ENCODE measurements around the gene P2RY2. TPM values are rescaled to one million over a fixed set of nuclear protein-coding genes. Genes with fewer than 3 reads are reported as not detected.

The P2RY2 gene
- total RNA-seq, 1 donor from 2014 or later: not detected

DNA sequence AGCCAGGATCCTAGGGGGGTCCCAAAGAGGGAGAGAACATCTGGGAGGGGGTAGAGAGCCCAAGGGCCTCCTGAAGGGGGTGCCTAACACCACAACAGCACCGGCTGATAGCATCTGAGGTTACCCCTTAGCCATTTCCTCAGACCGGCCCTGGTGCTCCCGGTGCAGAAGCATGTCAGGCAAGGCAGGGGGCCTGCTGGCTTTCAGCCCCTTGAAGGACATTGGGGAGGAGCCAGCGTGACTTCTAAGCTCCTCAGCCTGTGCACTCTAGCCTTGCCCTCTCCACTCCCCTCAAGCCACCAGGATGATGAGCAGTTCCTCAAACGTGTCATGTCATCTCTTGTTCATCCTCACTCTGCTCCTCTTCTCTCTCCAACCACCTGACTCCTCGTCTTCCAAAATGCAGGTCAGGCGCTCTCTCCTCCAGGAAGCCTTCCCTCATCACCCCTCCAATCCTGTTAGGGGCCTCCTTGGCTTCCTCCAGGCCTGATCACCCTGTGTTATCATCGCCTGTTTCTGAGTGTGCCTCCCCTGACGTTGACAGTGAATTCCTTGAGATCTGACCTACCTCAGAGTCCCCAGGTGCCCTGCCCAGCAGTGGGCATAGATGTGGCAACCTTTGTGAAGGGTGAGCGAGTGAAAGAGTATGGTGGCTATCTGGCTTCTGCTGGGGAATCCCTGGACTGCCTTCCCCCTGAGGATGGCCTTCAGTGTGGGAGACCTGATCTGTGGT is 6.1 kb downstream of the P2RY2 start:
- H3K27me3 Mint-ChIP-seq (ENCODE audit: unreplicated experiment): peaks cover 14% of the 10 kb centered on the region
- H3K36me3 Mint-ChIP-seq (ENCODE audit: unreplicated experiment): no peaks in the 10 kb centered on the region
- TF ChIP-seq, protein P1, sequence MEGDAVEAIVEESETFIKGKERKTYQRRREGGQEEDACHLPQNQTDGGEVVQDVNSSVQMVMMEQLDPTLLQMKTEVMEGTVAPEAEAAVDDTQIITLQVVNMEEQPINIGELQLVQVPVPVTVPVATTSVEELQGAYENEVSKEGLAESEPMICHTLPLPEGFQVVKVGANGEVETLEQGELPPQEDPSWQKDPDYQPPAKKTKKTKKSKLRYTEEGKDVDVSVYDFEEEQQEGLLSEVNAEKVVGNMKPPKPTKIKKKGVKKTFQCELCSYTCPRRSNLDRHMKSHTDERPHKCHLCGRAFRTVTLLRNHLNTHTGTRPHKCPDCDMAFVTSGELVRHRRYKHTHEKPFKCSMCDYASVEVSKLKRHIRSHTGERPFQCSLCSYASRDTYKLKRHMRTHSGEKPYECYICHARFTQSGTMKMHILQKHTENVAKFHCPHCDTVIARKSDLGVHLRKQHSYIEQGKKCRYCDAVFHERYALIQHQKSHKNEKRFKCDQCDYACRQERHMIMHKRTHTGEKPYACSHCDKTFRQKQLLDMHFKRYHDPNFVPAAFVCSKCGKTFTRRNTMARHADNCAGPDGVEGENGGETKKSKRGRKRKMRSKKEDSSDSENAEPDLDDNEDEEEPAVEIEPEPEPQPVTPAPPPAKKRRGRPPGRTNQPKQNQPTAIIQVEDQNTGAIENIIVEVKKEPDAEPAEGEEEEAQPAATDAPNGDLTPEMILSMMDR (IDR thresholded peaks at IDR 0.05): no peak
- no peak overlapping the region for H3K4me3 Mint-ChIP-seq (ENCODE audit: unreplicated experiment)
- DNase-seq (ENCODE audit: extremely low spot score, unreplicated experiment): no peak
- no peaks in the 10 kb centered on the region for H3K9me3 Mint-ChIP-seq (ENCODE audit: unreplicated experiment)
- peaks cover under 1% of the 10 kb centered on the region for H3K4me1 Mint-ChIP-seq (ENCODE audit: unreplicated experiment)
- no peak overlapping the region for H3K27ac Mint-ChIP-seq (ENCODE audit: unreplicated experiment)

DNA sequence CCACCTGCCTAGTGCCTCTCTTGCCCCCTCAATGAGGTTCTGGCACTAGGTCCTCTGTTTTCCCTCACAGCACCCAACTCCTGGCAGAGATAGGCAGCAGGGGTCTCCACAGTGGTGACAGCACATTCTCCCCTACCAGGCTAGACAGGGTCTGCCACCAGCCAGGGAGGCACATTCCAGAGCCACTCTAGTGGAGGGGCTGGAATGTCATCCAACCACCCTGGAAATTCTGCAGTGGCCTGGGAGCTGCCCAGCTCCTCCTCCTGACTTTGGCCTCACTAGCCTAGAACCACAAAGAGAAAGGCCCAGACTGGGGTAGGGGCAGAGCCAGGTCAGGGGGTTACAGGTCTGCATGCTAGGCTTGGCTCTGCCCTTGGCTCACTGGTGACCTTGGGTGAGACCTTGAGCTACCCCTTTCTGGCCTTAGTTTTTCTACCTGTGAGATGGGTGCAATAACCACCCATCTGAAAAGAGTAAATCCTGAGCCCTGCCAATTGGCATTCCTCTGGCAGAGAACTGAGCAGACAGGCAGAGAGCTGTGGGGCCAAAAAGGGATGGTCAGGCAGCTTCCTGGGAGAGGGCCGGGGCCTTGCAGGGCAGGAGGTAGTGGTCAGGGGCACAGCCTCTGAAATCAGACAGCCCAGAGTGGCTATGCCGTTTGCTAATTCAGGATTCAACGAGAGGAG is 7.1 kb downstream of the P2RY2 start:
- TF ChIP-seq, protein P1 (IDR thresholded peaks at IDR 0.05): no peak
- H3K4me1 Mint-ChIP-seq (ENCODE audit: unreplicated experiment): no peaks in the 10 kb centered on the region
- no peaks in the 10 kb centered on the region for H3K9me3 Mint-ChIP-seq (ENCODE audit: unreplicated experiment)
- no peaks in the 10 kb centered on the region for H3K36me3 Mint-ChIP-seq (ENCODE audit: unreplicated experiment)
- DNase-seq (ENCODE audit: extremely low spot score, unreplicated experiment): no peak
- peaks cover 8% of the 10 kb centered on the region for H3K27me3 Mint-ChIP-seq (ENCODE audit: unreplicated experiment)
- no peak overlapping the region for H3K4me3 Mint-ChIP-seq (ENCODE audit: unreplicated experiment)
- no peak overlapping the region for H3K27ac Mint-ChIP-seq (ENCODE audit: unreplicated experiment)

DNA sequence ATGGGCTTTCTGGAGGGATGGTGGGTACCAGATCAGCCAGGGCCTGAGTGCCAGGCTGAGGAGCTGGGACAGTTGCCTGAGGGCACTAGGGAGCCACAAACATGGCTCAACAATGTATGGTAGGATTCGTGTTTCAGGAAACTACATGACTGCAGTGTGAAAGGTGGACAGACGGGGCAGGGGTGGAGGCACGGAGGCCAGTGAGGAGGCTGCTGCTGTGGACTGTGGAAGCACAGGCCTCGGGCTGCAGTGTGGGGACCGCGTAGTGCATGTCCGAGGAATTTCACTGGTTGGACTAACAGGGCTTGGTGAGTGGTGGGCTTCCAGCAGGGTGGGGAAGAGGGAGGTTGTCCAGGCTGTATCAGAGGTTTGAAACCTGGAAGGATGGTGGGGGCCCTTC is 7.8 kb downstream of the P2RY2 start:
- peaks cover 7% of the 10 kb centered on the region for H3K27me3 Mint-ChIP-seq (ENCODE audit: unreplicated experiment)
- TF ChIP-seq, protein P1 (IDR thresholded peaks at IDR 0.05): no peak
- no peaks in the 10 kb centered on the region for H3K36me3 Mint-ChIP-seq (ENCODE audit: unreplicated experiment)
- no peaks in the 10 kb centered on the region for H3K4me1 Mint-ChIP-seq (ENCODE audit: unreplicated experiment)
- no peak for DNase-seq (ENCODE audit: extremely low spot score, unreplicated experiment)
- H3K4me3 Mint-ChIP-seq (ENCODE audit: unreplicated experiment): no peak overlapping the region
- H3K27ac Mint-ChIP-seq (ENCODE audit: unreplicated experiment): no peak overlapping the region
- no peaks in the 10 kb centered on the region for H3K9me3 Mint-ChIP-seq (ENCODE audit: unreplicated experiment)

DNA sequence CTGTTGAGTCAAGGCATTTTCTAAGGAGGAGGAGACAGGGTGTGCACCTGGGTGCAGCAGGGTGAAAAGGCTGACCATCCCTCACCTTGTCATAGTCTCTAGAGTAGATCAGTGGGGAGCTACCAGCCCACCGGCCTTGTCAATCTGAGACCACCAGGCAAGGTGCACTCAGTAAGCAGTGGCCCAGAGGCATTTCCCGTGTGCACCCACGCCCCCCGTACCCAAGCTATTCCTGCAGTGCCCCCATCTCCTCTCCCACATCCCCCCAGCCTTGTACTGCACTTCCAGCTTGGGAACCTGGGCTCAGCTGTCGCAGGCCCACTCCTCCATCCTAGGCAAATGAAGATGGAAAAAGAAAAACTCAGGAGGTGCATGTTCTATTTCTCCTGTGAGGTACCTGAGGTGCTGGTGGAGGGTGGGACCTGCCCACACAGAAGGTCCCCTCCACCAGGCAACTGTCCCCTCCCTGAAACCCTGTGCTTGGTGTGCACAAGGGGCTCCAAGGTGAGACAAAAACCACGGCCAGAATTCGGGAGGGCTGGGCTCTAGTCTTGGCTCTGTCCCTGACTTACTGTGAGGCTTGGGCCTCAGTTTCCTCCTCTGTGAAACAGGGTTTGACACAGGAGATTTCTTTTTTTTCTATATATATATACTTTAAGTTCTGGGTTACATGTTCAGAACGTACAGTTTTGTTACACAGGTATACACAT is 8.4 kb downstream of the P2RY2 start:
- H3K9me3 Mint-ChIP-seq (ENCODE audit: unreplicated experiment): no peaks in the 10 kb centered on the region
- H3K27ac Mint-ChIP-seq (ENCODE audit: unreplicated experiment): no peak overlapping the region
- H3K36me3 Mint-ChIP-seq (ENCODE audit: unreplicated experiment): no peaks in the 10 kb centered on the region
- H3K4me1 Mint-ChIP-seq (ENCODE audit: unreplicated experiment): no peaks in the 10 kb centered on the region
- TF ChIP-seq, protein P1 (IDR thresholded peaks at IDR 0.05): no peak
- peaks cover 7% of the 10 kb centered on the region for H3K27me3 Mint-ChIP-seq (ENCODE audit: unreplicated experiment)
- DNase-seq (ENCODE audit: extremely low spot score, unreplicated experiment): no peak
- H3K4me3 Mint-ChIP-seq (ENCODE audit: unreplicated experiment): no peak overlapping the region

Data from osteocyte (in vitro differentiated cells).